GM11168 (cell line): ENCODE data around the gene PEPD.

Experiments used
- in situ Hi-C: fragments of 300-500 bp; cut with MboI; formaldehyde crosslinking; loops from one replicate; pipeline ENCODE4 v1.12.0; 2022; ENCODE audit warnings: low sequenced_read_pairs; ENCODE audit not compliant: unreplicated experiment

PEPD gene

DNA sequence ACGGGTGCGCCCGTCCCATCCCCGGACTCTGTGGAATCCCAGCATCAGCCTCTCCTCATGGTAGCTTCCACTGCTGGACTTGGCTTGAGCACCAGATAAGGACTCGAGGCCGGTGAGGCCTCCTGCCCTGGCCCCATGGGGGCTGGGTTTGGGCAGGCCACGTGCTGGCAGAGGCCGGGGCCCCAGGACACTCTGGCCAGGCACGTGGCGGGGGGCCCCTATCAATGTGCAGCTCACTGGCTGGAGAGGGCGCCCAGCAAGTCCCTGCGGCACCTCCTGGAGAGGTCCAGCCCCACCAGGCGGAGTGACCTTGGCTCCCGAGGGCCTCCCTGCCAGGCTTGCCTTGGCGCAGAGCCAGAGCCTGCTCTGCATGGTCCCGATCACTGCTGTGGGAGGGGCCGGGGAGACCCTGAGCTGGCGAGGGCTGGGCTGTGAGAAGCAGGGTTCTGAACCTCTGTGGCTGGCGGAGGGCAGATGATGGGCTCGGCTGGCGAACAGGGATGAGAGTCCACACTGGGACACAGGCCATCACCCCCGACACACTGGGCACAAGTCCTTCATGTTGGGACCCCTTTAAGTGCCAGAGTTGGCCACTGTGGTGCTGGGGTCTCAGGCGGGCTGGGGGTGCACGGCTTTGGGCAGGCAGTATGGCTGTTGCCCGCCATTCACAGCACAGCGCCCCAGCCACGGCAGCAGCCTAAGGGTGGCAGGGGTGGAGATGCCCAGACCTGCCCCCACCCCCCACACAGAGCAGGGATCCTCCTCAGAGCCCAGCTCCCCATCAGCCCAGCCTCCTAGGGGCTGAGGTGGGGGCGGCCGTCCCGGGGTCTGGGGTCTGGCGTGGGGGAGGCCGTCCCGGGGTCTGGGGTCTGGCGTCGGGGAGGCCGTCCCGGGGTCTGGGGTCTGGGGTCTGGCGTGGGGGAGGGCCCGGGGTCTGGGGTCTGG lies 129.0 kb downstream of the PEPD start:
- in situ Hi-C loops: no loop called here

DNA sequence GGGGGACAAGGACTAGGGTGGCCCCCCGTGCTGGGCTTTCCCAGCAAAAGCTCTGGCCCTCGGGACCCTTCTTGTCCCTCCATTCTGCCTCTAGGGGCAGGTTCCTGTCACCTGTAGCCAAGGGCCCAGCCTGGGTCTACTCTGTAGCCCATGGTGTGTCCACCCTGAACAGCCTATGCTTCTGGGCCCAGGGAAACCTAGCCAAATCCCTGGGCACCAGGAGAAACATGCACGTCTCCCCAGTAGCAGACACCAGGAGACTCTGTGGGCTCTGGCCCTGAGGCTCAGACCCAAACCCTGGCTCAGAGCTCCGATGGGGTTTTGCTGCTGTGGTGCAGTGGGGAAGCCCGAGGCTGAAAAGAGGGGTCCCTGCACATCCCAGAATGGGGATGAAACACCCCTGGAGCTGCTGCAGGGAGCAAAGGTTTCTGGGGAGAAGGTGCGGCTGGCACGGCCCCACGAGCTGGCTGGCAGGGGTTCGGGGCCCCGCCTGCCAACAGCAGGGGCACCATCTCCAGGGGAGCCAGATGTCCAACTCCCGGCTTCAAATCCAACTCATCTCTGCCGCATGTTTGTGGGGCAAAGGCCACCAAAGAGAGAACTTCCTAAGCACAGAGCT lies 129.9 kb downstream of the PEPD start:
- in situ Hi-C loops: no loop called here

DNA sequence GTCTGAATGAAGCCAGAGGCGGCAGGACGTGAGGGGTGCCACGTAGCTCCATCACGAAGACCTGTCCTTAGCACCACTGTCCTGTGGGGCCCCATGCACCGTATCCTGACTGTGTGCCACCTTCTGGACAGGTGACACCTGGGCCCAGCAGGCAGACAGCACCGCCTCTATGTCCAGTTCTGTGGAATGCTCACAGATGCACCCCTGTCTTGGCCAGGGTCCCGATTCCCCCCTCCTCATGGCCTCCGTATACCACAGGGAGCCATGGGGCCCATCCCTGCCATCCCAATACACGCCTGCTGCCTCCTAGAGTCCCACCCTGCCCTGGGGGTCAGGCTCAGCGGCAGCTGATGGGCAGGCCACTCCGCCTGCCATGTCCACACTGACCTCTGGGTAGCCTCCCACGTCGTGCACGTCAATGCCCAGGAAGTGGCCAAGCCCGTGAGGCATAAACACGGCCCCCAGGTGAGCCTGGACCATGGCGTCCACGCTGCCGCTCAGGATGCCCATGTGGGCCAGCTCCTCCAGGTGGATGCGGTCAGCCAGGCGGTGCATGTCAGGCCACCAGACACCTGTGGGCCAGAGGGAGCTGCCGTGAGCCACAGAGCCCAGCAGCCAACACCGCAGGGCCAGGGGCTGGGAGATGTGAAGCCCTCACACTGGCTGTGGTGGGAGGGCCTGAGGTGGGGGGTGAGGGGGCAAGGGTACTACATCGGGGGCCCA lies 130.5 kb downstream of the PEPD start:
- in situ Hi-C loops: no loop called here

DNA sequence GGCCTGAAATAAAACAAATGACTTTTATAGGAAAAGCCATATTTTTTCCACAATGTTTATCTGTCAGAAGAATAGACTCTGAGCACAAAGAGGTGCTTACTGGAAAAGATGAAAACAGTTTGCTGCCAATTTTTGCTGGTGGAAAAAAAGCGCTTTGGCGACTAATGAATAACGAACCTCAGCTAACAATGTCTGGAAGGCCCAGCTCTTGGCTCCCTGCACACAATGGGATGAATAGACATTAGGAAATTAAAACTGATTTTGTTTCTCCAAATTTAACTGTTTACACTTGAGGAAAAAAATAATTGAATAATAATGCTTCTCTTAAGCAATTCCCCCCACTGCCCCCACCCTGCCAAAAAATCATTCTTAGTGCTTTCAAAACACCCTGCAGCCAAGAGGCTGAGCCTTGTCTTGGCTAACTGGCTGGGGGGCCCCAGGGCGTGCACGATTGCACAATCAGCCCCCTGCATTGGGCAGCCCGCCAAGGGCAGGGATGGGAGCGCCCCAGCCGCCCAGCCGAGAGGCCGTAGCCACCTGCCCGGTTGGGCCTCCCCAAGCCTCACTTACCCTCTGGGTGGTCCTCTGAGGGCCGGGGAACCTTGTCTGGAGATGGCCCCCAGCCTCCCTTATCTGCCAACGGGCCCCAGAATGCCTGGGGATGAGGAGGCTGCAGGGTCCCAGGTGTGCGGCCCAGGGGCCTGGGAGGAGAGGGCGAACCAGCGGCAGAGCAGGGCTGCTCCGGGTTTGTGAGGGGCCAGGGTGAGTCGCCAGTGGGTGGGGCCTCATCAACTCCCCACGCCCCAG lies 131.3 kb downstream of the PEPD start:
- in situ Hi-C loops: no loop called here

DNA sequence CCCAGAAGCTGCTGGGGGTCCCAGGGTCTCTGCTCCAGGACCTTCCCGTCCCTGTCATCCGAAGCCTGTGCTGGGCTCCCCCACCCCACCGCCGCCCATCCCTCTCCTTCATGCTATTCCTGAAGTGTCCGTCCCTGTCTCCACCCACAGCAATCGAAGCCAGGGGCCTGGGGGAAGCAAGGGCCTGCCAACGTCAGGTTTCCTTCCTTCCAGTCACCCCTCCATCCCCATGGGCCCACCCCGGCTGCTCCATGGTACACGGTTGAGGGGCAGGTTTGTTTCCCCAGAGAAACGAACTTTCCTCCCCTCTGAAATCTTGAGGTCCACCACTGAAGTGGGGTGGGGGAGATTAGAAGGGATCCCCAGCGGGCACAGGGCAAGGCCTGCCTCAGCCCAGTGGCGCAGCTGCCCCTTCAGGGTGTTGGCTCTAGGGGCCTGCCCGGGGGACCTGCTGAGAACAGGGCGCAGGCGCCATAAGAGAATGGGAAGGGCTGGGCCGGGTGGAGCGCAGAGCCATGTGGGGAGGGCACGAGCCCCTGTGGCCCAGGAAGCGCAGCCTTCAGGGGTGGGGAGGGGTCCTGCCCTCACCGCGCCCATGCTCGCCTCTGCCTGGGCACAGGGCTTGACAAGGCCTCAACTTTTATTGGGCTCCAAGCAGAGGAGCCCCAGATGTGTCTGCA lies 132.0 kb downstream of the PEPD start:
- in situ Hi-C loops: no loop called here

DNA sequence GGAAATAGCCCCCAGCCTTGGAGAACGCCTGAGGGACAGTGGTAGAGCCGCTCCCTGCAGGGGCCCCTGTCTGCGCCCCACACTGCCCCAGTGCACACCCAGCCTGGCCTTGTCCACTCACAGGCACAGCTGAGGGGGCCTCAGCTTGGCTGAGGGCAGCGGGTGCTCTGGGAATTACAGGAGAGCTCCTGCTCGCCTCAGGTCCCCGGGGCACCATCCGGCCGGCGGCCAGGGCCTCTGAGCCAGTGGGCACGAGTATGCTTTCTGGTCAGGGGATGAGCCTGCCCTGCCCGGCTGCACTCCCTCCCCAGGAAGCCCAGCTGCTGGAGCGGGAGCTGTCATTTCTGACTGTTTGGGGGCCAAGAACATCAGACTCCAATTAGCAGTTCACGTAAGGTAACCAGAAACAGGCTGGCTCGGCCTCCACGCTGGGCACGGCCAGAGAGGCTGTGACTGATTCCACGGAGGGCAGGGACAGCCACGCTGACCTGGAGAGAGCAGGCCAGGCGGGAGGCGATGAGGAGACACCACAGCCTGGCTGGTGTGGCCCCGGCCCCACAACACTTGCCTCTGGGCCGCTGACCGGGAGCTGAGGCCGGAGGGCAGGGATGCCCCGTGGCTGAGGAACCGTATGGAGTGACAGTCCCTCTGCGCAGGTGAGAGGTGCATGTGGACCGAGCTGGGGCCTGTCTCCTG lies 132.7 kb downstream of the PEPD start:
- in situ Hi-C loops: no loop called here

DNA sequence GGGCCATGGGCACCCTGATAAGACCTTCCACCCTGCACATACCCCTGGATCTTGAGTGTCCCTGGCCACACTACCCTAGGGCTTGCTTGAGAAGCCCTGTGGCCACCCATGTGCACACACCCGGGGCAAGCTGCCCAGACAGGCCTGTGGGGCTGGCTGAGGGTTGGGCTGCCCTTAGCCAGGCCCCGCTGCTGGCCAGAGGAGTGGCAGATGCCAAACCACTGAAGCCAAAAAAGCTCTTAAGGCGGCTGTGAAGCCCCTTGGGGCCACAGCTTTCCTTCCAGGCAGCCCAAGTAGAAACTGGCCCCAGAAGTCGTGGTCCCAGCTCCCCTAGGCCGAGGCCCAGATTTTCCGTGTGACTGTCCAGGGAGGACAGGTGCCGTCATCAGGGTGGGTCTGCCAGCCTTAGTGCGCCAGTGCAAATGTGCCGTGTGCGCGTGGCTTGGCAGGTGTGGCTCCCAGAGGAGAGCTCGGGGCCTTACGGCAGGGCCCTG lies 133.3 kb downstream of the PEPD start:
- in situ Hi-C loops: no loop called here

DNA sequence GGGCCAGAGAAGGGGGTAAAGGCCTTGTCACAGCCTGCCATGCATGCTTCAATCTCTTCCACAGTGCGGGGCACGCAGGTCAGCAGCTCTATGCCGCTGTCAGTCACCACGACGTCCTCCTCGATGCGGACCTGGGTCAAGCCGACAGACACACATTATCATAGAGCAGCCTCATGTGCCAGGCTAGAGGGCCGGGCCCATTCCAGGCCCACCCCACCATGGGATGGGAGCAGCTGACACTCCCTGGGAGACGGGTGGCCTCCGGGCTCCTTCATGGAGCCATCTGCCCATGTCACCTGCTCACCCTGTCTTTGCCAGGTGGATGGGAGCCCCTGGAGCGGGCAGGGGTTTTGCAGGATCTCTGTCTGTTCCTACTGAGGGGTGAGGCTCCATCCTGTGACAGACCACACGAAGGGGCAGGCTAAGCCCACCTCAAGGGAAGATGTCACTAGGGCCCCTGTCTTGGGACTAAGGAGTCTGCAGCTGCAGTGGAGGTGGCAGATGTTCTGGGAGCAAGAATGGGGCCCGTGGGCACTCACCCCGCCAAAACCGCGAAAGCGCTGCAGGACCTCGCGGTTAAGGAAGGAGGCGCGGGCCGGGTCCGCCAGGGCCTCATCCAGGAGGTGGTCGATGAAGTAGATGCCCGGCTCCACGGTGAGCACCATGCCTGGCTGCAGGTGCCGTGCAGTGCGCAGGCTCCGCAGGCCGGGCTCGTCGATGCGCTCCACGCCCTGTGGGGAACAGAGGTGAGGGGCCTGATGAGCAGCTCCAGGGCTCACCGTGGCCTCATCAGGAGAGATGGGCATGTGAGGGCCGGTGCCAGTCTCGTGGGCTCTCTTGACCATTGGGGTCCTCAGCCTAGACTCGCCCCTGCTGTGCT lies 134.0 kb downstream of the PEPD start:
- in situ Hi-C loops: no loop called here

DNA sequence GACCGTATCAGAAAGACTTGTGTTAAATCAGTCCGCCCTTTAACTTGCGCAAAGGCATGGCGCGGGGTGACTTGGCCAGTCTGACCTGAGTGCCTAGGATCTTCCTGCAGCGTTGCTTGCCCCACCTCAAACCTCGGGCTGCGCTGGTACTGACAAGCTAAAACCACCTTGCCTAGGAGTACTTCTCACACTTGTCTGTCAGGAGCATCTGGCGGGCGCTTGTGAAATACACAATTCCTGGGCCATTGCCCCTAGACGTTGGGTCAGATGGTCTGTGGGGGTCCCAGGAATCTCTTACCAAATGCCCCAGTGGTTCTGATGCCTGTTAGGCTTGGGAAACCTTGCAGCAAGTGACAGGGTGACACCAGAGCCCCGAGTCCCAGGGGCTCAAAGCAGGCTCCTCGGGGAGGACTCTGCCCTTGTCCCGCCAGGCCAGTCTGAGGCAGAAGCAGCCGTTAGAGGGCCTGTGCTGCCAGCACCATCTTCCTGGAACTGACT lies 135.2 kb downstream of the PEPD start:
- in situ Hi-C loops: no loop called here

DNA sequence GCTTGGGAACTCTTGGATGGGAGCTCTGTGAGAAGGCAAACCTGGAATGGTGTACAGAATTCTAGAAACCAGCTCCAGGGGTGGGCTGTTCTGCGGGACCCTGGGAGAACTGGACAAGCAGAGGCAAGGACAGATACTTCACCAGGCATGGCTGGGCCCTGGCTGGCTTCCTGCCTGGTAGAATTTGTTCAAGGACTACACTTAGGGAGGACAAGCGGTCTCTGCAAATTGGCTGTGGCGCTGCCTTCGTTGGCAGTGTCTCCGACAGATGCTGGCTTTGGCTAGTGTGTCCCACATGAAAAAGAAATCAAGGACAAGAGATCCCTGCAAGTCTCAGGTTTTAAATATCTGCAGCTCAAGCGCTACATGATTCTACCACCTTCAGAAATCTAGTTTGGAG lies 135.6 kb downstream of the PEPD start:
- in situ Hi-C loops: no loop called here

DNA sequence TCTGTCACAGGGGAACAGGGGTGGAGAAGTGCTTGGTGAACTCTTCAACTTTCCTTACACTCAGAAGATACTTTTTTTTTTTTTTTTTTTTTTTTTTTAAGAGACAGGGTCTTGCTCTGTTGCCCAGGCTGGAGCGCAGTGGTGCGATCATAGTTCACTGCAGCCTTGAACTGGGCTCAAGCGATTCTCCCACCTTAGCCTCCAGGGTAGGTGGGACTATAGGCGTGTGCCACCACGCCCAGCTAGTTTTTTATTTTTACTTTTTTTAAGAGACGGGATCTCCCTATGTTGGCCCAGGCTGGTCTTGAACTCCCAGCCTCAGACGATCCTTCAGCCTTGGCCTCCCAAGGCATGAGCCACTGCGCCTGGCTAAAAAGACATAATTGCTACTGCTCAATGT lies 136.6 kb downstream of the PEPD start:
- in situ Hi-C loops: no loop called here

DNA sequence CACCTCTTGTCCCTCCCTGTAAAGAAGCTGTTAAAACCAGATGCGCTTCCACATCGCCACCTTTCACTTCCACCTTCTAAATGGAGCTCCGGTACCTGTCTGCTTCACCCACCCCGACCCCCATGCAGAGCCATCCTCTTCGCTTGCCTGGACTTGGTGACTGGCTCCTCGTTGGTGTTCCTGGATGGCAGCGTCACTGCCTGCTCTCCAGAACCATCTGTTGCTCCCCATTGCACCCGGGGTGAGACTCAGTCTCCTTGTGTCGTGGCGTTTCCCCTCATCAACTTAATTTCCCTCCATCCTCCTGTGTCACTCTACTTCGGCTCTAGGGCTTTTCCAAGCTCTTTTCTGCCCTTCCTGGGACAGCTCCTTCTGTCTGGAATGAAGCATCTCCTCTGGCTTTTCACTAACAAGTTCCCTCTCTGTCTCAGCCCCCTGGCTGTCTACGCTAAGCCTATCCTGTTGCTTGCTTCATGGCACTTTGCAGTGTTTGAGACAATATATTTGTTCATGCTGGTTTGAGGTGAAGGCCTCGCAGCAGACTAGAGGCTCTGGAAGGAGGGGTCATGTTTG lies 137.8 kb downstream of the PEPD start:
- in situ Hi-C loops: no loop called here

DNA sequence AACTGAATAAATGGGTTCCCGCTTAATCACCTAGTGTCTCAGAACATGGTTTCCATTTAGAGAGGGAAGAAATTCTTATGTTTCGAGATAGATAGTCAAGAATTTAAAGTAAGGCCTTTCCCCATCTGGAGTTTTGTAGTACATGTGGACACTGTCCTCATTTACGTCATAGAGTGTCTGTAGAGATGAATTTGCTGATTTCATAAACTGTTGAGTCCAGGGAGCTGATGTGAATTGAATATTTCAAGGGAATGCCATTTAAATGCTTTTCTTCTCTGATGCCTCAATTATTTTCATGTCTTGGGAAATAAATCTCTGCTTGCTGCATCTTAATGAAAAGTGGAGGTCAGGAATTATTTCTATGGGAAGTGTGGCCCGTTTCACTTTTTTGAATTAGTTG lies 138.6 kb downstream of the PEPD start:
- in situ Hi-C loops: no loop called here

DNA sequence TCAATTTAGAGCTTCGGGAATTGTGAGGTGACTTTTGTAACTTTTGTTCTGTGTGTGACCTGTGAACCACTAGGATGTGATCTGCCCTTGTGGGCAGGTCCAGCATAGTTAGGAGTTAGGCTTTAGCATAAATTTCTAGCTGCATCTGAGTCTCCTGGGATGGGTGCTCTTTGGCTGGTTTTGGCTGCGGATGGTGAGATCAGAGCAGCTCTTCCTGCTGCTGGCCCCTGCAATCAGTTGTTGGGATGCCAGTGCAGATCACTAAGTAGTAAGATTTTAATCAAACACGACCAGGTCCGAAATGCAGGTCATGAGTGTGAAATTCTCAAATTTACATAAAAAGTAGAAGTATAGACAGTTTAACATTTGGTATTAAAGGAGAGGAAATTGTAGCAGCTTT lies 139.6 kb downstream of the PEPD start:
- in situ Hi-C loops: no loop called here

DNA sequence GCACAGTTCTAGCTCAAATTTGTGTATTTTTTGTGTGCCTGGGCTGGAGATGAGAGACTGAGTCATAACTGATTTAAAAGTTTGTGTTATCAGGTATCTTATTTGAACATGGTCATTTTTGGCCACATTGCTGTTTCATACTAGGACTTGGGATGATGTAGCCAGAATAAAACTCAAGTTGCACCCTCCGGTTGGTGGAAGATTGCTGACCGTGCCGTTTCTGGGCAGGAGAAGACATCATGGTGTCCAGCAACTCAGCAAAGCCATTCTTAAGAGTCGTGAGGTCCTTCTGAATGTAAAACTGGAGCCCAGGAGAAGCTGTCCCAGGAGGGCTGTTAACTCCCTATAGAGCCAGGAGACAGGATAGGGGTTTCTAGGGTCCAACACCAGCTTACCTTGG lies 140.5 kb downstream of the PEPD start:
- in situ Hi-C loops: no loop called here

DNA sequence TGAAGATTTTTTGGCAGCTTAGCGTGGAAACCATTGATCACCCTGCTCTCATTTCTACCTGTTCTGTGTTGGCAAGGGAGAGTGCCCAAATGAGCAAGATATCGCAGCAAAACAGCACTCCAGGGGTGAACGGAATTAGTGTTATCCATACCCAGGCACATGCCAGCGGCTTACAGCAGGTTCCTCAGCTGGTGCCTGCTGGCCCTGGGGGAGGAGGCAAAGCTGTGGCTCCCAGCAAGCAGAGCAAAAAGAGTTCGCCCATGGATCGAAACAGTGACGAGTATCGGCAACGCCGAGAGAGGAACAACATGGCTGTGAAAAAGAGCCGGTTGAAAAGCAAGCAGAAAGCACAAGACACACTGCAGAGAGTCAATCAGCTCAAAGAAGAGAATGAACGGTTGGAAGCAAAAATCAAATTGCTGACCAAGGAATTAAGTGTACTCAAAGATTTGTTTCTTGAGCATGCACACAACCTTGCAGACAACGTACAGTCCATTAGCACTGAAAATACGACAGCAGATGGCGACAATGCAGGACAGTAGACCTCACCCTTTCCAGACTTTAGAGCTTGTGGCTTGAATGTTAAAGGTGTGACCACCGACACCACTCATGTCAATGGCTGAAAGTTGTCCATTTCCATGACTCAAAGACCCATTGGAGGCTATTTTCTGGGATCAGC lies 142.3 kb downstream of the PEPD start:
- in situ Hi-C loops: no loop called here
